ENCODE measurements around the gene ASIP.

Gene ASIP

DNA sequence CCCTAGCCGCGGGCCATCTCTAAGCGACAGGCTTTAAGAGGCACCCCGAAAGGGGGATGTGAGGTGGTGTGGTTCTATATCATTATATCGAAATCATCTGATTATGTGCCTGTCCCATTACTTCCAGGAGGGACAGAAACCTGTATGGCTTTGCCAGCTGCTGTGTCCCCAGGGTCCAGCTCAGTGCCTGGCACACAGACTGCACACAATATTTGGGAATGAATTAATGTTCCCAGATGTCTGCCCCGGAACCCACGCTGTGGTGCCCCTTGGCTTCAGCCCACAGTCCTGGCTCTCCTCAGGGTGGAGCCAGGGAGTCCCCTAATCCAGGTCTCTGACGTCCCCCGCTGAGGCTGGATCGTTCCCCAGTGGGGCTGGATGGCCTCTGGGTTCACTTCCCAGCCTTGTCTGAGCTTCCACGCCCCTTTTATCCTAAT lies 70.8 kb downstream of the ASIP start:
- DNase-seq (ENCODE audit: low read depth), result no peak

DNA sequence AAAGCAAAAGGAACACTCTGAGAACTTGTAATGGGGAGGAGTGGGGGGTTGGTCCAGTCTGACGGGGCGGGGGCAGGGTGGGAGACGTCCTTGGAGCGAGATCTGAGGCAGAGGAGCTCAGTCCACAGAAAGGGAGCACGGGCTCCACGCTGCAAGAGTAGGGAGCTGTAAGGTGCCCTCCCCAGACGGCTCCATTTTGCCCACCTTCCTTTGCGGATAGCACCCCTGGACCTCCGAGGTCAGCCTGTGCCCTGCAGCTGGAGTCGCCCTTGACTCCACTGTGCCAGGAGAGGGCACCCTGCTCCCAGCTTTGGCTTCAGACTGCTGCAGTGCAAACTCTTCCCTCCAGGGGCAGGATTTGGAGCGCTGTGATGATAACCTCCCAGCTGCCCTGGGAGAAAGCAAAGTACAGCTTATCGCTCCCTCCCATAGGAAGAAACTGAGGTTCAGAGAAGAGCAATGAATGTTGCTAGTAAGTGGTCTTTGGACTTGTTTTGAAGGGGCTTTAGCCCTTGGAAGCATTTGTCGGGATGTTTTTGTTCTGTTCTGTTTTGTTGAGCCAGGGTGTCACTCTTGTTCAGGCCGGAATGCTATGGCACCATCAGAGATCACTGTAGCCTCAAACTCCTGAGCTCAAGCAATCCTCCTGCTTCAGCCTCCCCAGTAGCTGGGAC lies 71.5 kb downstream of the ASIP start:
- peak; percentile 57 for DNase-seq (ENCODE audit: low read depth)

DNA sequence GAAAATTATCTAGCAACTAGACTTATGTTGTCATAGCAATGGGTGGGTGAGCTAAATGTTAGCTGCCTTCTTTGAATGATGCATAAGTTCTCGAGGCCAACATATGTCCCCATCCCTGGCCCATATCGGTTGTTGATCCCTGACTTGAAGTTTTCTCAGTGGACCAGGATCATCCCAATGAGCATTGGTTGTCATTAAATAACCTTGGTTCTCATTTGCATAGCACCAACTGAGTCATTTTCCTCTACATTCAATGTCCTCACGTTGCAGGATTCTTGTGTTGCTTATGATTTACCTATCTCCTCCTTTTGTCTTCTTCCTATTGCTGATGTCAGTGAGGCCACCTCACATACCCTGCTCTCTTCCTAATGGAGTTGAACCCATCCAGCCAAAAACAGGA lies 74.0 kb downstream of the ASIP start:
- DNase-seq (ENCODE audit: low read depth), result no peak

- DNase-seq (ENCODE audit: low read depth), result no peak
These were observed 75.1 kb downstream of the ASIP start for GRCh38 chr20:34316196-34316814.

Measured in non-pigmented ciliary epithelial cell (primary cell).